Mesenchymal stem cell (in vitro differentiated cells and primary cell): ENCODE measurements around the gene NPY4R.
"Not testable (repeated sequence)": the region's sequence is repeated elsewhere in the genome, so short reads cannot be mapped to it uniquely, and the experiment has no call there.

ENCODE experiments used
- DNase-seq: peaks from one replicate; pipeline ENCODE4 v3.0.0-alpha.2; 2013
- H2AFZ ChIP-seq: one replicate; pipeline ENCODE4 v1.6.1; 2013; ENCODE audit warnings: low read depth, mild to moderate bottlenecking, control low read depth, inconsistent platforms, low read length, moderate library complexity
- H2AK5ac ChIP-seq: 2 replicates; pipeline ENCODE4 v1.6.1; 2013; ENCODE audit warnings: low read length, moderate library complexity, mild to moderate bottlenecking, inconsistent platforms; ENCODE audit not compliant: severe bottlenecking
- H2BK120ac ChIP-seq: one replicate; pipeline ENCODE4 v1.6.1; 2013; ENCODE audit warnings: low read depth, mild to moderate bottlenecking, inconsistent platforms, low read length, moderate library complexity
- H2BK12ac ChIP-seq, 2 experiments: one replicate each; pipeline ENCODE4 v1.6.1; 2013; ENCODE audit warnings: inconsistent platforms in 2 of 2, low read length in 2 of 2, mild to moderate bottlenecking in 2 of 2, moderate library complexity in 2 of 2, control low read depth in 1 of 2
- H2BK15ac ChIP-seq: one replicate; pipeline ENCODE4 v1.6.1; 2013; ENCODE audit warnings: mild to moderate bottlenecking, low read depth, inconsistent platforms; ENCODE audit not compliant: poor library complexity, severe bottlenecking
- H2BK5ac ChIP-seq: 2 replicates; pipeline ENCODE4 v1.6.1; 2013; ENCODE audit warnings: low read depth, mild to moderate bottlenecking, low read length, control low read depth, inconsistent platforms; ENCODE audit not compliant: poor library complexity, severe bottlenecking
- H3K14ac ChIP-seq, 2 experiments: one replicate each; pipeline ENCODE4 v1.6.1; 2013; ENCODE audit warnings: inconsistent platforms in 2 of 2, low read length in 2 of 2, control low read depth in 1 of 2, mild to moderate bottlenecking in 1 of 2, moderate library complexity in 1 of 2
- H3K18ac ChIP-seq, 2 experiments: one replicate each; pipeline ENCODE4 v1.6.1; 2013; ENCODE audit warnings: inconsistent platforms in 2 of 2, low read length in 2 of 2, control low read depth in 1 of 2, low read depth in 1 of 2, mild to moderate bottlenecking in 1 of 2
- H3K23ac ChIP-seq, 2 experiments: one replicate each; pipeline ENCODE4 v1.6.1; 2013; ENCODE audit warnings: inconsistent platforms in 2 of 2, low read length in 2 of 2, mild to moderate bottlenecking in 2 of 2, moderate library complexity in 2 of 2, control low read depth in 1 of 2
- H3K27ac ChIP-seq: 2 replicates; pipeline ENCODE4 v1.5.1; 2013; ENCODE audit warnings: mild to moderate bottlenecking, moderate library complexity, low read length, control low read depth, inconsistent platforms; ENCODE audit not compliant: poor library complexity, severe bottlenecking
- H3K27me3 ChIP-seq, 2 experiments: 2 replicates each; pipeline versions ENCODE4 v1.6.1 to v1.7.0; 2013; ENCODE audit warnings: low read length in 2 of 2, mild to moderate bottlenecking in 2 of 2, moderate library complexity in 2 of 2, control low read depth in 1 of 2, inconsistent platforms in 1 of 2; ENCODE audit not compliant: control insufficient read depth in 1 of 2, insufficient read depth in 1 of 2
- H3K36me3 ChIP-seq, 2 experiments: 2 replicates each; pipeline versions ENCODE4 v1.6.1 to v1.7.0; 2013; ENCODE audit warnings: low read length in 2 of 2, control low read depth in 1 of 2, inconsistent platforms in 1 of 2, low read depth in 1 of 2, mild to moderate bottlenecking in 1 of 2; ENCODE audit not compliant: insufficient read depth in 2 of 2, control insufficient read depth in 1 of 2
- H3K4ac ChIP-seq, 2 experiments: one replicate each; pipeline ENCODE4 v1.6.1; 2013; ENCODE audit warnings: inconsistent platforms in 2 of 2, low read length in 2 of 2, mild to moderate bottlenecking in 2 of 2, moderate library complexity in 2 of 2, control low read depth in 1 of 2, low read depth in 1 of 2
- H3K4me1 ChIP-seq: 2 replicates; pipeline ENCODE4 v1.6.1; 2013; ENCODE audit warnings: low read depth, low read length, control low read depth; ENCODE audit not compliant: control insufficient read depth, insufficient read depth
- H3K4me2 ChIP-seq: 2 replicates; pipeline ENCODE4 v1.6.1; 2013; ENCODE audit warnings: low read length, mild to moderate bottlenecking, inconsistent platforms; ENCODE audit not compliant: poor library complexity, severe bottlenecking
- H3K4me3 ChIP-seq, 2 experiments: 2 replicates each; pipeline versions ENCODE4 v1.5.1 to v1.7.0; 2013; ENCODE audit warnings: low read length in 2 of 2, mild to moderate bottlenecking in 2 of 2, control low read depth in 1 of 2, low read depth in 1 of 2; ENCODE audit not compliant: insufficient read depth in 1 of 2
- H3K79me1 ChIP-seq: replicated peaks from 2 replicates; pipeline ENCODE4 v1.6.1; 2013; ENCODE audit warnings: mild to moderate bottlenecking, control low read depth, low read length, inconsistent platforms; ENCODE audit not compliant: poor library complexity, severe bottlenecking
- H3K9ac ChIP-seq: 2 replicates; pipeline ENCODE4 v1.7.0; 2013; ENCODE audit warnings: mild to moderate bottlenecking, low read length, moderate library complexity
- H3K9me3 ChIP-seq: 2 replicates; pipeline ENCODE4 v1.7.0; 2013; ENCODE audit warnings: mild to moderate bottlenecking, low read length; ENCODE audit not compliant: control insufficient read depth
- H4K8ac ChIP-seq: one replicate; pipeline ENCODE4 v1.6.1; 2013; ENCODE audit warnings: inconsistent platforms, mild to moderate bottlenecking, low read length, moderate library complexity
- H4K91ac ChIP-seq: one replicate; pipeline ENCODE4 v1.6.1; 2013; ENCODE audit warnings: mild to moderate bottlenecking, low read length, inconsistent platforms

NPY4R gene

DNA sequence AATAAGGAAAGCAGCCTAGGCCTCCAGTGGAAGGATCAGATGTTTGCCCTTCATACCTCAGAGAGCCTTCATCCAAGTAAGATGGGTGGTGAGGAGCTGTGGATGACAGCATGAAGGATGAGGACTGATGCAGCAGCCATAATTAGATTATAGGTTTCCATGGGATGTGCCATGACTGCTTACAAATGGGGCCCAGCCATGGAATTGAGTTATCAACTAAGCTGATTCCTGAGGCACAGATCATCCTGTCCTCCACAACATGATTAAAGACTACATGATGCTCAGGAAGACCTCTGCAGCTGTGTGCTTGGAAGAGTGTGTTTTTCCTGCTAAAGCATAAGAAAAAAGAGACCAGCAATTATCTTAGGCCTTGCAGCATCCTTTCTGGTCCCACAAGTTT lies 54.6 kb downstream of the NPY4R start:
- not testable (repeated sequence) for H4K8ac ChIP-seq, H3K18ac ChIP-seq, H3K4ac ChIP-seq, H2BK120ac ChIP-seq, H2BK12ac ChIP-seq, H3K27ac ChIP-seq, H3K4me3 ChIP-seq, H2BK15ac ChIP-seq, DNase-seq, H2BK5ac ChIP-seq, H3K9me3 ChIP-seq, H2AFZ ChIP-seq, H3K23ac ChIP-seq, H3K79me1 ChIP-seq, H3K4me2 ChIP-seq, H2AK5ac ChIP-seq, H3K27me3 ChIP-seq, H3K14ac ChIP-seq, H3K36me3 ChIP-seq, H4K91ac ChIP-seq, H3K9ac ChIP-seq, H3K4me1 ChIP-seq
